SK-N-SH (cell line): ENCODE results near the gene TSFM. TPM values are rescaled to one million over a fixed set of nuclear protein-coding genes. Genes with fewer than 3 reads are reported as not detected.

Source experiments
- CTCF ChIA-PET: fragments of 300-600, 350-600 bp; formaldehyde crosslinking; extraction: SDS; loops from one replicate; lab custom pipeline; 2021; lab: Yijun Ruan, JAX
- POLR2A ChIA-PET: fragments of 350-600 bp; sonication (Branson Sonifier 250); formaldehyde crosslinking; extraction: SDS; loops from one replicate; lab custom pipeline; 2020; ENCODE audit warnings: antibody characterized with exemption, inconsistent platforms; lab: Yijun Ruan, JAX
- DNase-seq: peaks from one replicate; pipeline ENCODE4 v3.0.0; 2012
- H2AFZ ChIP-seq: fragments of 200-600 bp; sonication (generic); 2 replicates; pipeline ENCODE4 v1.8.1; 2016; ENCODE audit warnings: antibody characterized with exemption, mild to moderate bottlenecking, low read depth
- H3F3A ChIP-seq: fragments of 200-600 bp; sonication (generic); replicated peaks from 2 replicates; pipeline ENCODE3; 2016; ENCODE audit warnings: antibody characterized with exemption, mild to moderate bottlenecking; ENCODE audit not compliant: insufficient read depth
- H3K27ac ChIP-seq, 2 experiments: fragments of 200-500 bp in 1 of 2; fragments of 200-600 bp in 1 of 2; sonication (Bioruptor generic) in 1 of 2; sonication (generic), shearing (Covaris generic) in 1 of 2; 2 replicates each; pipeline versions ENCODE4 v1.5.1 to v1.6.1; 2014 to 2016; ENCODE audit warnings: low read depth in 2 of 2, inconsistent platforms in 1 of 2, low read length in 1 of 2, mild to moderate bottlenecking in 1 of 2, mixed read lengths in 1 of 2
- H3K27me3 ChIP-seq: fragments of 200-600 bp; sonication (generic), shearing (Covaris generic); 2 replicates; pipeline ENCODE4 v1.6.1; 2016; ENCODE audit warnings: mixed run types; ENCODE audit not compliant: insufficient read depth
- H3K36me3 ChIP-seq, 2 experiments: fragments of 200-500 bp in 1 of 2; fragments of 200-600 bp in 1 of 2; sonication (Bioruptor generic) in 1 of 2; sonication (generic) in 1 of 2; replicated peaks in 1 of 2; 2 replicates each; pipeline versions ENCODE3 to v1.5.1; 2014 to 2016; ENCODE audit warnings: low read length in 1 of 2, mild to moderate bottlenecking in 1 of 2; ENCODE audit not compliant: insufficient read depth in 2 of 2, control insufficient read depth in 1 of 2
- H3K4me1 ChIP-seq, 2 experiments: fragments of 200-500 bp in 1 of 2; fragments of 200-600 bp in 1 of 2; sonication (Bioruptor generic) in 1 of 2; sonication (generic), shearing (Covaris generic) in 1 of 2; 2 replicates each; pipeline versions ENCODE4 v1.5.1 to v1.6.1; 2014 to 2016; ENCODE audit warnings: low read depth in 1 of 2, low read length in 1 of 2, mixed run types in 1 of 2; ENCODE audit not compliant: insufficient read depth in 2 of 2, control insufficient read depth in 1 of 2
- H3K4me2 ChIP-seq: fragments of 200-600 bp; sonication (generic), shearing (Covaris generic); 2 replicates; pipeline ENCODE4 v1.6.1; 2017; ENCODE audit warnings: mixed run types
- H3K4me3 ChIP-seq, 2 experiments: fragments of 200-500 bp in 1 of 2; fragments of 200-600 bp in 1 of 2; sonication (Bioruptor generic) in 1 of 2; sonication (generic), shearing (Covaris generic) in 1 of 2; 2 replicates each; pipeline versions ENCODE4 v1.5.1 to v1.8.1; 2014 to 2016; ENCODE audit warnings: low read depth in 2 of 2, inconsistent platforms in 1 of 2, low read length in 1 of 2, mild to moderate bottlenecking in 1 of 2, mixed read lengths in 1 of 2, moderate library complexity in 1 of 2
- H3K79me2 ChIP-seq: fragments of 200-600 bp; sonication (generic); 2 replicates; pipeline ENCODE4 v1.8.1; 2017; ENCODE audit warnings: mild to moderate bottlenecking; ENCODE audit not compliant: insufficient read depth
- H3K9ac ChIP-seq: fragments of 200-600 bp; sonication (generic); 2 replicates; pipeline ENCODE4 v1.6.1; 2017; ENCODE audit warnings: mixed run types
- H3K9me2 ChIP-seq: fragments of 200-600 bp; sonication (generic); 2 replicates; pipeline ENCODE4 v1.6.1; 2017; ENCODE audit warnings: mixed run types
- H3K9me3 ChIP-seq: fragments of 200-600 bp; sonication (generic); 2 replicates; pipeline ENCODE4 v1.6.1; 2017; ENCODE audit warnings: mixed run types, mild to moderate bottlenecking, moderate library complexity
- H4K20me1 ChIP-seq: fragments of 200-600 bp; sonication (generic); 2 replicates; pipeline ENCODE4 v1.6.1; 2017; ENCODE audit warnings: mild to moderate bottlenecking, mixed run types; ENCODE audit not compliant: insufficient read depth
- FOSL2 ChIP-seq: IDR thresholded peaks from 2 replicates; pipeline ENCODE4 v1.4.0; 2012; ENCODE audit warnings: low read depth, mild to moderate bottlenecking, moderate library complexity, borderline replicate concordance
- FOXJ3 ChIP-seq: sonication (generic); formaldehyde crosslinking; IDR thresholded peaks from 2 replicates; pipeline ENCODE4 v1.5.1; 2020; ENCODE audit warnings: mild to moderate bottlenecking, missing genetic modification reagents
- MXI1 ChIP-seq: IDR thresholded peaks from 2 replicates; pipeline ENCODE4 v1.6.1; 2012; ENCODE audit warnings: mild to moderate bottlenecking, low read depth, low read length, improper control_type of control experiment
- NFIC ChIP-seq: IDR thresholded peaks from 2 replicates; pipeline ENCODE4 v1.4.0; 2012; ENCODE audit warnings: borderline replicate concordance
- POLR2AphosphoS5 ChIP-seq: IDR thresholded peaks from 2 replicates; pipeline ENCODE4 v1.6.1; 2012; ENCODE audit warnings: low read depth, low read length
- RAD21 ChIP-seq: IDR thresholded peaks from 2 replicates; pipeline ENCODE4 v1.6.1; 2012; ENCODE audit warnings: mild to moderate bottlenecking, low read length
- REST ChIP-seq: IDR thresholded peaks from 2 replicates; pipeline ENCODE4 v1.6.1; 2012; ENCODE audit warnings: mild to moderate bottlenecking, low read depth, low read length, moderate library complexity
- RXRA ChIP-seq: IDR thresholded peaks from 2 replicates; pipeline ENCODE4 v1.4.0; 2012; ENCODE audit warnings: low read depth, mild to moderate bottlenecking, borderline replicate concordance
- SIN3A ChIP-seq: IDR thresholded peaks from 2 replicates; pipeline ENCODE4 v1.6.1; 2012; ENCODE audit warnings: low read depth, mild to moderate bottlenecking, low read length, moderate library complexity, borderline replicate concordance
- TAF1 ChIP-seq: IDR thresholded peaks from 2 replicates; pipeline ENCODE4 v1.6.1; 2012; ENCODE audit warnings: low read depth, mild to moderate bottlenecking, low read length, moderate library complexity, borderline replicate concordance
- TCF12 ChIP-seq: IDR thresholded peaks from 2 replicates; pipeline ENCODE4 v1.4.0; 2012
- TEAD4 ChIP-seq: IDR thresholded peaks from 2 replicates; pipeline ENCODE4 v1.4.0; 2012; ENCODE audit warnings: mild to moderate bottlenecking, borderline replicate concordance; ENCODE audit not compliant: insufficient read depth
- WGBS: methylation state at CpG from one replicate; pipeline ENCODE4 v1.1.6; 2017; ENCODE audit warnings: low lambda C conversion rate; 5-methylcytosine and 5-hydroxymethylcytosine counted together
- polyA plus RNA-seq, 3 experiments: library from polyadenylated mRNA; depleted of rRNA; stranded (reverse); fragments of >200 nt; gene quantifications; 2 replicates each; pipeline ENCODE4 v1.2.3, GENCODE V29; 2012
- TF ChIP-seq, protein P1 (sequence below): IDR thresholded peaks from 2 replicates; pipeline ENCODE4 v1.4.0; 2012; ENCODE audit warnings: low read depth
- TF ChIP-seq, protein P2 (sequence below): fragments of 150-350 bp; IDR thresholded peaks from 2 replicates; pipeline ENCODE4 v1.6.1; 2017; ENCODE audit warnings: antibody characterized with exemption, low read length, low read depth, borderline replicate concordance
- TF ChIP-seq, protein P3 (sequence below): IDR thresholded peaks from 2 replicates; pipeline ENCODE4; 2012

TSFM gene
- polyA plus RNA-seq, 1 of the 3 experiments (the other 2 are of a cell fraction), result 28.7 TPM

- no peaks in the 10 kb centered on the region for H3K27me3 ChIP-seq
- peak; percentile 67 for TF ChIP-seq MXI1
- TF ChIP-seq TAF1, result no peak
- no peak for TF ChIP-seq FOXJ3 (CRISPR knock-in tag)
- peak; percentile 67; the same call in 1 of the 2 replicates for TF ChIP-seq SIN3A
- TF ChIP-seq, protein P1, sequence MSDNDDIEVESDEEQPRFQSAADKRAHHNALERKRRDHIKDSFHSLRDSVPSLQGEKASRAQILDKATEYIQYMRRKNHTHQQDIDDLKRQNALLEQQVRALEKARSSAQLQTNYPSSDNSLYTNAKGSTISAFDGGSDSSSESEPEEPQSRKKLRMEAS, result no peak
- no peak for TF ChIP-seq RXRA
- TF ChIP-seq, protein P2, sequence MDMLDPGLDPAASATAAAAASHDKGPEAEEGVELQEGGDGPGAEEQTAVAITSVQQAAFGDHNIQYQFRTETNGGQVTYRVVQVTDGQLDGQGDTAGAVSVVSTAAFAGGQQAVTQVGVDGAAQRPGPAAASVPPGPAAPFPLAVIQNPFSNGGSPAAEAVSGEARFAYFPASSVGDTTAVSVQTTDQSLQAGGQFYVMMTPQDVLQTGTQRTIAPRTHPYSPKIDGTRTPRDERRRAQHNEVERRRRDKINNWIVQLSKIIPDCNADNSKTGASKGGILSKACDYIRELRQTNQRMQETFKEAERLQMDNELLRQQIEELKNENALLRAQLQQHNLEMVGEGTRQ, result no peak
- TF ChIP-seq POLR2AphosphoS5, result no peak
- TF ChIP-seq, all 33 proteins: peak for 2
- peaks cover 0 to 5% of the 10 kb centered on the region in 2 experiments for H3K36me3 ChIP-seq
- H4K20me1 ChIP-seq, result peaks cover 47% of the 10 kb centered on the region
- peak overlapping the region; percentile 88 to 99 for H3K4me3 ChIP-seq
- H2AFZ ChIP-seq, result peak overlapping the region; percentile 31; the same call in 1 of the 2 replicates
- peak overlapping the region; percentile 94 for H3K9ac ChIP-seq
- H3K9me3 ChIP-seq, result no peaks in the 10 kb centered on the region
- CTCF ChIA-PET, result interaction anchor here (1.4 to 6.4 kb wide), 10 partner anchors 10 to 89 kb away, joined by 5 to 67 read pairs (median 7); no protein-coding TSS in a partner anchor
- POLR2A ChIA-PET, result interaction anchor here (1.0 to 4.6 kb wide), 3 partner anchors 21 to 49 kb away, joined by 4 to 52 read pairs (median 9); no protein-coding TSS in a partner anchor
- peaks cover 34 to 37% of the 10 kb centered on the region in 2 experiments for H3K4me1 ChIP-seq
- no peaks in the 10 kb centered on the region for H3K9me2 ChIP-seq
- H3F3A ChIP-seq, result peaks cover 9% of the 10 kb centered on the region
- WGBS, result under 1% methylated on average over 52 of the region's 81 CpGs
- H3K27ac ChIP-seq, result peak overlapping the region; percentile 94 to 99
- peaks cover 59% of the 10 kb centered on the region for H3K79me2 ChIP-seq
- peak overlapping the region; percentile 86 for H3K4me2 ChIP-seq
- peak; percentile 84 for DNase-seq
Observed at GRCh38 chr12:57845478-57846284, 63.1 kb downstream of the TSFM start.

GRCh38 chr12:57846285-57846576 lies 63.6 kb downstream of the TSFM start:
- POLR2A ChIA-PET, result interaction anchor here (1.0 to 4.6 kb wide), 3 partner anchors 21 to 49 kb away, joined by 4 to 52 read pairs (median 9); no protein-coding TSS in a partner anchor
- Histone ChIP-seq H4K20me1 (peaks cover 42% of the 10 kb centered on the region), H3K4me2 (peak overlapping the region; percentile 86), H2AFZ (peak overlapping the region; percentile 31; the same call in 1 of the 2 replicates), H3K9me3 (no peaks in the 10 kb centered on the region), H3K27me3 (no peaks in the 10 kb centered on the region), H3K9ac (peak overlapping the region; percentile 94), H3K4me3 (peak overlapping the region; percentile 88 to 99), H3F3A (peaks cover 9% of the 10 kb centered on the region), H3K9me2 (no peaks in the 10 kb centered on the region), H3K36me3 (peaks cover 0 to 5% of the 10 kb centered on the region in 2 experiments), H3K79me2 (peaks cover 53% of the 10 kb centered on the region), H3K27ac (peak overlapping the region; percentile 94 to 99), H3K4me1 (peaks cover 29 to 35% of the 10 kb centered on the region in 2 experiments)
- CTCF ChIA-PET, result interaction anchor here (1.5 to 6.4 kb wide), 5 partner anchors 13 to 60 kb away, joined by 5 to 67 read pairs (median 12); no protein-coding TSS in a partner anchor
- TF ChIP-seq REST, result no peak
- TF ChIP-seq, protein P3, sequence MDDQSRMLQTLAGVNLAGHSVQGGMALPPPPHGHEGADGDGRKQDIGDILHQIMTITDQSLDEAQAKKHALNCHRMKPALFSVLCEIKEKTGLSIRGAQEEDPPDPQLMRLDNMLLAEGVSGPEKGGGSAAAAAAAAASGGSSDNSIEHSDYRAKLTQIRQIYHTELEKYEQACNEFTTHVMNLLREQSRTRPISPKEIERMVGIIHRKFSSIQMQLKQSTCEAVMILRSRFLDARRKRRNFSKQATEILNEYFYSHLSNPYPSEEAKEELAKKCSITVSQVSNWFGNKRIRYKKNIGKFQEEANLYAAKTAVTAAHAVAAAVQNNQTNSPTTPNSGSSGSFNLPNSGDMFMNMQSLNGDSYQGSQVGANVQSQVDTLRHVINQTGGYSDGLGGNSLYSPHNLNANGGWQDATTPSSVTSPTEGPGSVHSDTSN, result no peak
- no peak for TF ChIP-seq NFIC
- TF ChIP-seq SIN3A, result no peak
- no peak for TF ChIP-seq TEAD4
- TF ChIP-seq, protein P1, result no peak
- TF ChIP-seq POLR2AphosphoS5, result no peak
- TF ChIP-seq RAD21, result no peak
- TF ChIP-seq TCF12, result no peak
- TF ChIP-seq MXI1, result no peak; the same call in 1 of the 2 replicates
- TF ChIP-seq FOSL2, result no peak
- DNase-seq, result no peak
- WGBS, result 7% methylated on average over 3 of the region's 26 CpGs
